GM18867 (cell line): ENCODE measurements around the gene MAGI1.

Experiments used
- ATAC-seq: cut with Tn5 transposase; IDR thresholded peaks from one replicate; pipeline ENCODE4 v1.9.1; 2021; ENCODE audit warnings: mild to moderate bottlenecking, moderate library complexity; ENCODE audit not compliant: unreplicated experiment

Gene MAGI1

DNA sequence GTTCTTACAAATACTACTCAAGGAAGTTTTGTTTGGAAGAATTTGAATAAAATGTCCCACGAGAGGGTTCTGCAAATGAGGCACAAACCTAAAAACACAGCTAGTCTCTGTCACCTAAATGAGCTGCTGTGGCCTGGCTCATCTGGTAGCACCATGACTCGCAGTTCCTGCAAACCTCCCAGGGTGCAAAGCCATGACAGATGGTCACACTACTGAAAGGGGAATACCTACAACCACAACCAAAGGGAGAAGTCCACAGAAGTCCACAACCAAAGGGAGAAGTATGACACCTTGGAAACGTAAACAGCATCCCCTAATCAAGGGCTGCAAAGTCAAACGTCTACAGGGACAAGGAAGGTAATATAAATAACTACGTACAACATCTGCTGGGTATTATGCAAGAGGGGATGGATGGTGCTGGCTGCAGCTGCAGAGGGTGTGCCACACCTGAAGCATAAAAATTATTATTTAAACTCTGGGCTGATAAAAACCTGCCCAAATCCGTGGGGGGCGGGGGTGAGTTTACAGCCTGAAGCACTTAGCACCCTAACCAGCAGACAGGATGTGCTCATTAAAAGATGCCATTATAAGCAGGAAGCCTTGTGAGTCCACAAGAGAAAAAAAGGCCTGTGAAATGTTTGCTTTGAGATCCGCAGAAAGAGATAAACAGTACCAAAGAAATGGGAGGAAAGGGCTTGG lies 184.0 kb downstream of the MAGI1 start:
- ATAC-seq = no peak

- no peak for ATAC-seq
These were observed 186.9 kb downstream of the MAGI1 start for GRCh38 chr3:65851827-65852226.

DNA sequence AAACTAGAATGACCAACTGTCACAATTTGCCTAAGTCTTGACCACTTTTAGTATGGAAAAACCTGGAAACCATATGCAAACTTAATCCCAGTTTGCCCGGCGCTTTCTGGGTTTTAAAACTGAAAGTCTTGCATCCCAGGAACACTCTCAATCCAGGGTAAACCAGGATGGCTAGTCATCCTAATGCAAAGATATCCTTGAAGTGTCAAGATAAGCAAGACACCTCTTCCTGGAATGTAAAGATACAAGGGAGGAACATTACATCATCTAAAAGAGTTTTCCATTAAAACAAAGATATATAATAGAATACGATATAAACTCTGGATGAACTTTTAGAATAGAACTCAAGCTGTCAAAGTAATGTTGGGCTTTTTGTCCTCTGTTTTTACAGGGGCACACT lies 188.5 kb downstream of the MAGI1 start:
- no peak for ATAC-seq

- ATAC-seq = no peak
These were observed 190.7 kb downstream of the MAGI1 start for GRCh38 chr3:65848024-65848423.

DNA sequence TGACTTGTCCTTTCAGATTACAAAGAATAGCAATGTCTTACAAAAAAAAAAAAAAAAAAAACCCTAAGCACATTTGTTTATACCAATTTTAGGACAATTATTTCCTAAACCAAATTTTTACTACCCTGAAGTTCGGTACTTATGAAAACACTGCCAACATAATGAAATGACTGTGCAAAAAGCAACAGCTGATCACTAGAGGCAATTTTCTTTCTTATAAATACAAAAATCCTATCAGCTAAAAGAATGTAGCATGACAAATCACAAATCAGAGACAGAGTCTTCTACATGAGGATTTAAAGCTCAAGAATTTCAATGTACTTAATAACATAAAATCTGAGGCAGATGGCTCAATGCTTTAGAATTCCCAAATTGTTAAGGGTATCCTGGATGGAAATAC lies 191.8 kb downstream of the MAGI1 start:
- no peak for ATAC-seq

DNA sequence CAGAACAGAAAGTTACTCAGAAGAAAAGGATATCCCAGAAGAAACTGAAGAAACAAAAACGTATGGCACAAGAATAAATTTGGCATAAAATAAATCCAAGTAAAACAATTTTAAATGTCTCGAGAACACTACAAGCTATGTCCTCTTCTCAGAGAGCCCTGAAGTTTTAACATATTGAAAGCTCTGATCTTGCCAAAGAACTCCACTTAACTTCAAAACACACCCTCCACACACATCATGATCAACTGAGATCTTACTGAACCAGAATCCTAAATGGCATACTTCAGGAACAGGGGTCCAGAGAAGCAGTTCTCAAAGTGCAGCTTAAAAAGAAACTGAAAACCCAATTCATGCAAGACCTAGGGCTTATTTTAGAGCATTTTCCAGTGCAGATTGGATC lies 194.3 kb downstream of the MAGI1 start:
- no peak for ATAC-seq

GRCh38 chr3:65843732-65844131 lies 195.0 kb downstream of the MAGI1 start:
- no peak for ATAC-seq

- ATAC-seq = peak; percentile 42
These were observed 201.1 kb downstream of the MAGI1 start for GRCh38 chr3:65837604-65838003.

DNA sequence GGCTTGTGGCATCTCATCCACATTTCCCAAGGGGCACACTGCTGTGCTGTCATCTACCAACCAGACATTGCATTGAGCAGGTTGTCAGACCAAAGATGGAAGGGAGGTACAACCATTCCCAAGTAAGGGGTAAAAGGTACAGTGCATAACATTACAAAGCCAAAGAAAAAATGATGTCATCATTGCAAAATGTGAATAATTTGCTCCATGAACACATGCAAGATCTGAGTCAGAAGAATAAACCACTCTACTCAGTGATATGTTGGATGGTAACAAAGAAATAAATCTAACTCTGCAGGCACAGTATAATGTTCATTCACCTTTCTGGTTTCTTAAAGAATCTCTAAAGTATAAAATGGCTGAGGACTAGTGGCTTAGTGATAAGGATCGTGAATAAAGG lies 202.7 kb downstream of the MAGI1 start:
- ATAC-seq = no peak

DNA sequence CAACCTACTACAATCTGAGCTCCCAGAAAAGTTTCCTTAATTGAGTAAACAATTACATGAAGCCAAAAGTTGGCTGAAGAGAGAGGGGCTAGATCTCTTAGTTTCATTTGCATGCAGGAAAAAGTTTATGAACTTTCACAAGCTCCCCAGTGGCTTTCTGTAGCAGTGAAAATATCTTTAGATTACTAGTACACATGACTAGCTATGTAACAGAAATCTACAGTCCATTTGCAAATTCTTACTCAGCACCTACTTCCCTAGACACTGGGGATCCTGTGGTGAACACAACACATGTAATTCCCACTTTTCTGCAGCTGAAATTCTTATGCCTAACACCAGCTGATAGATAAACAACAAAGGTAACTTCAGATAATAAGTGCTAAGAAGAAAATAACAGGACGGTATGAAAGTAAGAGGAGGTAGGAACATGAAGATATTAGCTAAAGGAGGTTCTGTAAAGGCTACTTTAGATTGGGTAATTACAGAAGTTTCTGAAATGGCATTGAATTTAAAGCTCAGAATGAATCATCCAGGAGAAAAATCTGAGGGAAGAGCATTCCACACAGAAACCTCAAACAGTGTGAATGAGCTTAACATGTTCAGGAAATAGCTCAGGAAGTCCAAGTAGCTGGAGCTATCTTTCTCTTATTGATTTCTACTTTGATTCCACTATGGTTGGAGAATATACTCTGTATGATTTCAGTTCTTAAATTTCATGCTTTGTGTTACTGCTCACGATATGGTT lies 204.8 kb downstream of the MAGI1 start:
- no peak for ATAC-seq

GRCh38 chr3:65831733-65832425 lies 206.8 kb downstream of the MAGI1 start:
- no peak for ATAC-seq

- ATAC-seq = no peak
These were observed 207.6 kb downstream of the MAGI1 start for GRCh38 chr3:65830948-65831732.

- ATAC-seq = no peak
These were observed 209.5 kb downstream of the MAGI1 start for GRCh38 chr3:65829228-65829627.

- no peak for ATAC-seq
These were observed 210.0 kb downstream of the MAGI1 start for GRCh38 chr3:65828706-65829105.

GRCh38 chr3:65827076-65827475 lies 211.6 kb downstream of the MAGI1 start:
- no peak for ATAC-seq

- ATAC-seq = no peak
These were observed 214.6 kb downstream of the MAGI1 start for GRCh38 chr3:65824166-65824565.

DNA sequence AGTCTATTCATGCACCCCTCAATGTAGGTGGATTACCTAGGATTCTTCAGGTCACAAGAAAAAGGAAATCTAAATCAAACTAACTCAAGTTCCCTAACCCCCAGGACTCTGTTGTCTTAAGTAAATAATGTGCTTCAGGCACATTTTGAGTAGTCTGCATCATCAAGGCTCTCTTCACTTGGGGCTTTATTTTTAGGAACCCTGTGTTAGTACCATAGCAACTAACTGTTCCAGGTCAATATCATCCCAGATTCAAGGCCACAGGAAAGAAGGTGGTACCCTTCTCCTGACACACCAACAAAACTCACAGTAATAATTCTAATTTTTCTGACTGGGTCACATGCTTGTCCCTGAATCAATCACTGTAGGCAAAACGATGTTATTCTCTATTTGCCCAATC lies 218.1 kb downstream of the MAGI1 start:
- ATAC-seq = no peak

DNA sequence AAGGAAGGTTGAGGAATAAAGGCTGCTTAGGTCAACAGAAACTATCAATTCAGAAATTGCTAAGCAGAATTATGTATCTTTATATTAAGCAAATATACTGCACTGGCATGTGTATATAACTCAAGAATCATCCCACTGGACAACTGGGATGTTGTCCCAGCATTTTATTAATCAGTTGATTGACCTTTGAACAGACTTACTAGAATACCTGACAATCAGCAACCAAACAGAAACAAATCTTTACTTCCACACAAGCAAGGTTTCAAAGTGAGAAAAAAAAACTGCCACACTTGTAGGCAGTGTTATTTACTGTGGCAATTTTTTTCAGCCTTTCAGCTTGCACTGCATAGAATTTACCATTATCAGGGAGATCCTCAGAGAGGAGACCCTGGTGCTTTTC lies 218.8 kb downstream of the MAGI1 start:
- ATAC-seq = no peak

GRCh38 chr3:65817553-65818126 lies 221.1 kb downstream of the MAGI1 start:
- no peak for ATAC-seq

DNA sequence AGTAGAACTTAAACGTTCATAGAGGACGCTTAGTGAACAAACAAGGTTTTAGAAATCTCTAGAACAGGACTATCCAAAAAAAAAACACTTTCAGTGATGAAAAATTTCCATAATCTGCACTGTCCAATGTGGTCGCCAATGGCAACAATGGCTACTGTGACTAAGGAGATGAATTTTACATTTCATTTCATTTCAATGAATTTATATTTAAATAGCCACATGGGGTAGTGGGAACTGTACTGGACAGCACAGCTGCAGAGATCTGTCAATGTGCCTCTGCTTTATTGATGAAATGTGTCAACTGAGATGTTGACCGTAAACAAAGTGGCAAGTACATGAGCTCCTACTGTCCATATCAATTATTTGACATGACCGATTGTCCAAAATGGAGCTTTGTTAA lies 222.5 kb downstream of the MAGI1 start:
- ATAC-seq = no peak
